ENCODE measurements around the gene SPIN1.
A peak's percentile ranks its signal among the peaks of the same experiment; 100 is the strongest.

Gene SPIN1

DNA sequence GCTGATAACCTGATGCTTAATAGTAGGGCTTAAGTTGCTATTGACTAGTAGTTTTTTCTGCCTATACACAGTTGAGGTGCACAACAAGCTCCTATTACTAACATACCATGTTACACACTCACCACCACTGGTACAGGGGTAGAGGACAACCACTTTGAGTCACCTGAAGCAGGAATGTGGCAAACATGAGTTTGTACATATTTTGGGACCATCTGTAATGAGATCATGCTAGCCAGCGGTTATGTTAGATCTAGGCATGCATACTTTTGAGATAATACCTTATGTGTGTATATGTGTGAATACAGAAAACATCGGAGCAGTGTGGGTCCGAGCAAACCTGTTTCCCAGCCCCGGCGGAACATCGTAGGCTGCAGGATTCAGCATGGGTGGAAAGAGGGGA, 73.9 kb downstream of the SPIN1 start:
- no peak for DNase-seq (ENCODE audit: extremely low read depth, low read depth)
- no peak overlapping the region for H3K4me3 ChIP-seq (replicated peaks; ENCODE audit: low read depth, low read length)
- TF ChIP-seq, protein P1, sequence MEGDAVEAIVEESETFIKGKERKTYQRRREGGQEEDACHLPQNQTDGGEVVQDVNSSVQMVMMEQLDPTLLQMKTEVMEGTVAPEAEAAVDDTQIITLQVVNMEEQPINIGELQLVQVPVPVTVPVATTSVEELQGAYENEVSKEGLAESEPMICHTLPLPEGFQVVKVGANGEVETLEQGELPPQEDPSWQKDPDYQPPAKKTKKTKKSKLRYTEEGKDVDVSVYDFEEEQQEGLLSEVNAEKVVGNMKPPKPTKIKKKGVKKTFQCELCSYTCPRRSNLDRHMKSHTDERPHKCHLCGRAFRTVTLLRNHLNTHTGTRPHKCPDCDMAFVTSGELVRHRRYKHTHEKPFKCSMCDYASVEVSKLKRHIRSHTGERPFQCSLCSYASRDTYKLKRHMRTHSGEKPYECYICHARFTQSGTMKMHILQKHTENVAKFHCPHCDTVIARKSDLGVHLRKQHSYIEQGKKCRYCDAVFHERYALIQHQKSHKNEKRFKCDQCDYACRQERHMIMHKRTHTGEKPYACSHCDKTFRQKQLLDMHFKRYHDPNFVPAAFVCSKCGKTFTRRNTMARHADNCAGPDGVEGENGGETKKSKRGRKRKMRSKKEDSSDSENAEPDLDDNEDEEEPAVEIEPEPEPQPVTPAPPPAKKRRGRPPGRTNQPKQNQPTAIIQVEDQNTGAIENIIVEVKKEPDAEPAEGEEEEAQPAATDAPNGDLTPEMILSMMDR (IDR thresholded peaks at IDR 0.05; ENCODE audit: low read depth, low read length, missing control alignments), result no peak

GRCh38 chr9:88464851-88465250, 76.6 kb downstream of the SPIN1 start:
- DNase-seq (ENCODE audit: extremely low read depth, low read depth), result no peak
- TF ChIP-seq, protein P1 (IDR thresholded peaks at IDR 0.05; ENCODE audit: low read depth, low read length, missing control alignments), result no peak
- H3K4me3 ChIP-seq (replicated peaks; ENCODE audit: low read depth, low read length), result no peak overlapping the region

DNA sequence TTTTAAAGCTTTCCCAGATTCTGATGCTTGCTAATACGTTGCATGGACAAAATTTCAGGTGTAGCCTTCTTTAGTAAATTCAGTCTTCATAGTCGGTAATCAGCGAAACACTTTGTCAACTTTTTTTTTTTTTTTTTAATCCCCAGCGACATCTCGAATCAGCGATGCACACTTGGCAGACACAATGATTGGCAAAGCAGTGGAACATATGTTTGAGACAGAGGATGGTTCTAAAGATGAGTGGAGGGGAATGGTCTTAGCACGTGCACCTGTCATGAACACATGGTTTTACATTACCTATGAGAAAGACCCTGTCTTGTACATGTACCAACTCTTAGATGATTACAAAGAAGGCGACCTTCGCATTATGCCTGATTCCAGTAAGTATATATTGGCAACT, 80.0 kb downstream of the SPIN1 start:
- DNase-seq (ENCODE audit: extremely low read depth, low read depth), result no peak
- TF ChIP-seq, protein P1 (IDR thresholded peaks at IDR 0.05; ENCODE audit: low read depth, low read length, missing control alignments), result no peak
- no peak overlapping the region for H3K4me3 ChIP-seq (replicated peaks; ENCODE audit: low read depth, low read length)

- peak; percentile 26 for DNase-seq (ENCODE audit: extremely low read depth, low read depth)
- no peak overlapping the region; the same call in 1 of the 2 replicates for H3K4me3 ChIP-seq (replicated peaks; ENCODE audit: low read depth, low read length)
- TF ChIP-seq, protein P1 (IDR thresholded peaks at IDR 0.05; ENCODE audit: low read depth, low read length, missing control alignments), result no peak
These were observed 88.4 kb downstream of the SPIN1 start for GRCh38 chr9:88476491-88477271.

DNA sequence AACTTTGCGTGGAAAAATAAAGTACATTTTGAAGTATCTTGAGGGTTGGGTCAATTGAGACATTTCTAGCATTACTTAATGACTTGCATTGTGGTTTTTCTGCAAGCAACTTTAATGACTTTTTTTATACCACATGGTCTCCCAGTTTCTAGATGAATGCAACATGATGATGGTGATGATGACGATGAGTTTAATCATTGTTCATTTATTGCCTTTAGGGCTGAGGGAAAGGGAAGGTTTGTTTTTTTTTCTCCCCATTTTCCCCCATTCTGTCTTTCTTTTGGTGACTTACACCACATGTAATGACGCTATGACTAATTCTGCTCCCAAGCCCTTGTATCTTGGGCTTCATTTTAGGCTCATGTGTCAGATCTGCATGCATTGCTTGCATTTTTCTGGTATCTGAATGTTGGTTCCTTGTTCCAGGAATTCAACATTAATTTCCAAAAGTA, 89.1 kb downstream of the SPIN1 start:
- peak; percentile 79 for DNase-seq (ENCODE audit: extremely low read depth, low read depth)
- no peak overlapping the region; the same call in 1 of the 2 replicates for H3K4me3 ChIP-seq (replicated peaks; ENCODE audit: low read depth, low read length)
- TF ChIP-seq, protein P1 (IDR thresholded peaks at IDR 0.05; ENCODE audit: low read depth, low read length, missing control alignments), result no peak

DNA sequence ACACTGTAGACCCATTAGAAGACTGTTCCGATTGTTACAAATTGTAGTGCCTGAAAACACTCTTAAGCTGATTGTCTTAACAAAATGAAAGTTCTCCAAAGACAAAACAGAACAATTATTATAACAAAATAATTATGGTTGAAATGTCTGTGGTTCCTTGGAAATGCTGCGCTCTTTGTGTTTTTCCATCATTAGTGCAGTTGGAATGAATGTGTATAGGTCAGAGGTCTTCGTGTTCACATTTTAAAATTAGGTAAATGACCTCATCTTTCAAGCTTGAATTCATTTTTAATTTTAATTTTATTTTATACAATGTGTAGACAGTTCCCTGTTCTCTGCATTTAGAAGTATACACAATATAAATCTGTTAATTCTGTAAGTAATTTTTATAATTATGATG, 90.0 kb downstream of the SPIN1 start:
- no peak overlapping the region for H3K4me3 ChIP-seq (replicated peaks; ENCODE audit: low read depth, low read length)
- no peak for DNase-seq (ENCODE audit: extremely low read depth, low read depth)
- TF ChIP-seq, protein P1 (IDR thresholded peaks at IDR 0.05; ENCODE audit: low read depth, low read length, missing control alignments), result no peak
